Measurements from ENCODE around the gene ATP13A4.
"Not testable (repeated sequence)": the region's sequence is repeated elsewhere in the genome, so short reads cannot be mapped to it uniquely, and the experiment has no call there.

The ATP13A4 gene

DNA sequence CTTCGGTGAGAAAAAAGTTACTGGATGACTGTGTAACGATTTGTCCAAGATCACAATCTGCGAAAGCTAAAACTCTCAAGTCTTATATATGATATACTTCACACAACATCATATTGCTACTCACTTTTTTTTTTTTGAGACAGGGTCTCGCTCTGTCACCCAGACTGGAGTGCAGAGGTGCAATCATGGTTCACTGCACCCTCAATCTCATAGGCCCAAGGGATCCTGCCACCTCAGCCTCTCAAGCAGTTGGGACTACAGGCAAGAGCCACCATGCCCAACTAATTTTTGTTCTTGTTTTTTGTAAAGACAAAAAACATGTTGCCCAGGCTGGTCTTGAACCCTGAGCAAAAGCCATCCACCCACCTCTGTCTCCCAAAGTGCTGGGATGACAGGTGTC, 5.4 kb upstream of the ATP13A4 start:
- in situ Hi-C loops (cut with HindIII; ENCODE audit: low sequenced_read_pairs), result loop anchor here (25.0 kb wide), 1 partner anchor 773 kb away; no protein-coding TSS in a partner anchor

DNA sequence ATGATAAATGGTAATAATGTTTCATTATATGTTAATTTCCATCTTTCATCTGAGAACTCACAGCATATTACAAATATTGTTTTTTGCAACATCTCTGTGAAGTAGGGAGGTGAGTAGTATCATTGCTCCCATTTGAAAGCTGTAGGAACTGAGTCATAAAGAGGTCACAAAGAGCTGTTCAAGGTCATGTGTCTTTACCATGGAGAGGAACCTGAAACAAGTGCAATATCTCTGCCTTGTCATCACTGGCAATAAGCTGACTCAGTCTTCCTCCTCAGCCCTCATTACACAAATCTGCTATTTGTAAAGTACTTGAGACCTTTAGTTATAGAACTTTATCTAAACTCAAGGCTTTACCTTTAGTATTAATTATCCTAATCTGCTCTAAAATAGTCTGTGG, 4.4 kb upstream of the ATP13A4 start:
- in situ Hi-C loops (cut with HindIII; ENCODE audit: low sequenced_read_pairs), result loop anchor here (25.0 kb wide), 1 partner anchor 772 kb away; no protein-coding TSS in a partner anchor

- in situ Hi-C loops (cut with HindIII; ENCODE audit: low sequenced_read_pairs), result loop anchor here (25.0 kb wide), 1 partner anchor 770 kb away; no protein-coding TSS in a partner anchor
Observed at GRCh38 chr3:193556841-193557240, 2.1 kb upstream of the ATP13A4 start.

- in situ Hi-C loops (cut with HindIII; ENCODE audit: low sequenced_read_pairs), result loop anchor here (25.0 kb wide), 1 partner anchor 766 kb away; no protein-coding TSS in a partner anchor
Observed at GRCh38 chr3:193553586-193553985, 1.1 kb downstream of the ATP13A4 start.

DNA sequence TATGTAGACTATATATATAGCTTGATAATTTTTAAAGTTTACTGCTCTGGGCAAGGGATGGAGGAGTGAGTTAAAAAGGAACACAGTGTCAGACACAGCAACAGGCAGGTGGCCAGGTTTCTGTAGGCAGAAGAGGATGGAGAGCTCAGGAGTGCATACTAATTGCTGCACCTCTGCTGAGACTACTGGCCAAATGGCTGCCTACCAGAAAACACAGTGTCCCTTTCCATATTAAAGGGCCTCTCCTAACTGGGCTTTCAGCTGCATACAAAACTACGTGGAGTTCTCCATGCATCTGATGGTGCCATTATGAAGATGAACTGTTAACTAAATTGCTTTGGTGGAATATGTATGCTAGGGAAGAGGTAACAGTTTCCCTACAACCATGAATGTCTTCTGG, 1.8 kb downstream of the ATP13A4 start:
- in situ Hi-C loops (cut with HindIII; ENCODE audit: low sequenced_read_pairs), result loop anchor here (25.0 kb wide), 1 partner anchor 766 kb away; no protein-coding TSS in a partner anchor

DNA sequence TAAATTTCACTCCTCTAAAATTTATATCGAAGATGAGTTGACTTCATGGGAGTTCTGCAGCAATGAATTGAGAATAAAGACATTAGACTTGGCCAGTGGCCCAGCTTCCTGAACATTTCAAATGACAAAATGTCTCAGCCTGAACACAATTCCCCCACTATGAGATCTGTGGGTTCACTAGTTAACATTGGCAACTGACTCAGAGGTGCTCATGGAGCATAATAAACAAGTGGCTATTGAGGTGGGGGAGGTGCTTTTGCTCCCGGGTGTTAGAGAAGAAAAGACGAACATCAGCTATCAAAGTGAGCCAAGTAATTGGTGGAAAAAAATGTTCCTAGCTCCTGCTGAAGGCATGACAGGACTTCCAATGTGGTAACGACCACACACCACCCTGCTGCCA, 6.3 kb downstream of the ATP13A4 start:
- in situ Hi-C loops (cut with HindIII; ENCODE audit: low sequenced_read_pairs), result no loop called here

DNA sequence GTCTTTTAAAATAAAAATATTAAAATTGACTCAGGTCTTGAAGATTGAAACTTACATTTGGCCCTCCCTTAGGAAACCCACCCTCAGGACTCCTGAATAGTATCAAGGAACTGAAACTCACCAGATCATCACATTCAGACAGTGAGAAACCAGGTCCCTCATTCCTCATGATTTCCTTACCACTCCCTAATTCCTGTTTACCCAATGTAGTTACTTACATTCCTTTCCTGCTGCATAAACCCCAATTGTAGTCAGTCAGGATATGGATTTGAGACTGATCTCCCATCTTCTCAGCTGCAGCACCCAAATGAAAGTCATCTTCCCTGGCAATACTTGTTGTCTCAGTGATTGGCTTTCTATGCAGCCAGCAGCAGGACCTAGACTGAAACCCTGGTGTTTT, 8.6 kb downstream of the ATP13A4 start:
- in situ Hi-C loops (cut with HindIII; ENCODE audit: low sequenced_read_pairs), result no loop called here

GRCh38 chr3:193545304-193545703, 9.4 kb downstream of the ATP13A4 start:
- in situ Hi-C loops (cut with HindIII; ENCODE audit: low sequenced_read_pairs), result no loop called here

GRCh38 chr3:193544289-193544688, 10.4 kb downstream of the ATP13A4 start:
- in situ Hi-C loops (cut with HindIII; ENCODE audit: low sequenced_read_pairs), result no loop called here

GRCh38 chr3:193530231-193531165, 24.2 kb downstream of the ATP13A4 start:
- in situ Hi-C loops (cut with HindIII; ENCODE audit: low sequenced_read_pairs), result no loop called here

DNA sequence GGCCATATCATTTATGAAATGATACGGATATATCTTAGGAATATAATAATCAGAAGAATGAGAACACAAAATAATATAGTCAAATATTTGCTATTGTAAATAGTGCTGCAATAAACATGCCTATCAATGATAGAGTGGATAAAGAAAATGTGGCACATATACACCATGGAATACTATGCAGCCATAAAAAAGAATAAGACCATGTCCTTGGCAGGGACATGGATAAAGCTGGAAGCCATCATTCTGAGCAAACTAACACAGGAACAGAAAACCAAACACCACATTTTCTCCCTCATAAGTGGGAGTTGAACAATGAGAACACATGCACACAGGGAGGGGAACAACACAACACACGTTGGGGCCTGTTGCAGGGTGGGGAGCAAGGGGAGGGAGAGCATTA, 28.6 kb downstream of the ATP13A4 start:
- in situ Hi-C loops (cut with HindIII; ENCODE audit: low sequenced_read_pairs), result not testable (repeated sequence)

DNA sequence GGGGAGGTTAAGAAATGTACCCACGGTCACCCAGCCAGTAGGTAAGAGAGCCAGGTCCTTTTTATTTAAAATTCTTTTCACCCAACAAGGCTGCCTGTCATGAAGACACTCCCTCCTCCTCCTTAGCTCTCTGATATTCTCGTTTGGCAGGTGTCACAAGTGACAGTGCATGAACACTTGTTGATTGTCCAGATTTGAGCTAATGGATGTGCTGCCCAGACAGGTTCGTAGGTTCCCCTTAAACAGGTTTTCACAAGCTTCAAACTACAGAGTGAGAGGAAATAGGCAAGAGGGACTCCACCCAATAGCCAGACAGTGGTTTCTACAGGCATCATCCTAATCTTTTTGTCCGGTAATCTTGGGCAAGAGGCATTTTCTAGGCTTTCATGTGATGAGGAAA, 32.2 kb downstream of the ATP13A4 start:
- in situ Hi-C loops (cut with HindIII; ENCODE audit: low sequenced_read_pairs), result no loop called here

GRCh38 chr3:193520738-193521137, 34.0 kb downstream of the ATP13A4 start:
- in situ Hi-C loops (cut with HindIII; ENCODE audit: low sequenced_read_pairs), result no loop called here

GRCh38 chr3:193515966-193516365, 38.7 kb downstream of the ATP13A4 start:
- in situ Hi-C loops (cut with HindIII; ENCODE audit: low sequenced_read_pairs), result no loop called here

- in situ Hi-C loops (cut with HindIII; ENCODE audit: low sequenced_read_pairs), result loop anchor here (5.0 kb wide), 1 partner anchor 48 kb away; no protein-coding TSS in a partner anchor
Observed at GRCh38 chr3:193510154-193510553, 44.5 kb downstream of the ATP13A4 start.

GRCh38 chr3:193509103-193509965, 45.4 kb downstream of the ATP13A4 start:
- in situ Hi-C loops (cut with HindIII; ENCODE audit: low sequenced_read_pairs), result no loop called here

DNA sequence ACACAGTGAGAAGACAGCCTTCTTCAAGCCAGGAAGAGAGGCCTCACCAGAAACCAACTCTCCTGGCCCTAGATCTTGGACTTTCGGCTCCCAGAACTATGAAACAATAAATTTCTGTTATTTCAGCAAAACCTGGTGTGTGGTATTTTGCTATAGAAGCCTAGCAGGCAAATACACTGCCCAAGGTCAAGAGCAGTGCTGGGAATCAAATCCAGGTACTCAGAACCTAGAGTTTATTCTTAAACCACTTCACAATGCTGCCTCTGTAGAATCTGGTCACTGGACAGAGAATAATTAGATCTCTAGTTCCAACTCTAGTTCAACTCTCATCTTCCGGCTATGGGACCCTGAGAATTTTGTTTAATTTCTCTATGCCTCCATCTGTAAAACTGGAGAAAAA, 46.6 kb downstream of the ATP13A4 start:
- in situ Hi-C loops (cut with HindIII; ENCODE audit: low sequenced_read_pairs), result no loop called here

DNA sequence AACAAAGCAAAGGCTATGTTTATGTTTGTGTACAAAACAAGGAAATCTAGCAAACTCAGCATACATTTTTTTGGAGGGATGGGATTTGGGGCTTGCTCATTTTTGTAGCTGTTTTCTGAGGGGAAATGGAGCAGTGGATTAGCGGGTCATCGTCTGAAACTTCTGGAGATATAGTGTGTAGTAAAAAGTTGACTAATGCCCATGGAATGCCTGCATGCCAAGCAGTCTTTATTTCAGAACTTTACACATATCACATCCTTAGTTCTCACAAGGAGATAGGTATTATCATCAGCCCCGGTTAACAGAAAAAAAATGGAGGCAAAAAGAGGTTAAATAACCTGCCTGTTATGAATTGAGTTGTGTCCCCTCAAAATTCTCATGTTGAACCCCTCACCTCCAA, 47.1 kb downstream of the ATP13A4 start:
- in situ Hi-C loops (cut with HindIII; ENCODE audit: low sequenced_read_pairs), result no loop called here

DNA sequence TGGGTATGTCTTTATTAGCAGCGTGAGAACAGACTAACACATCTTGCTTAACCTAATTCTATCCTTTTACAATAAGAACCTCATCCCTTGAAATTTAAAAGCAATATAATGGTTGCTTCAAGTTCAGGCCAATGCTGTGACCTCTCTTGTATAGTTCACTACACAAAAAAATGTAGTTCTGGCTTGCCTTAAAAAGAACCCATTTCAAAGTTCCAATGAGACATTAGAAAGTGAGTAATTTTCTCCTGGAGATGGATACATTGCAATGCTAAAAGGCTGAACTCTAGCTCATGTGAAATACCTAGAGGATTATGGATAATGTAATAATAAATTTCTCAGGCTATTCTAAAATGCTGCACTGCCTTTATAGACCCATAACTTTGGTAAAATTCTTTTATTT, 47.8 kb downstream of the ATP13A4 start:
- in situ Hi-C loops (cut with HindIII; ENCODE audit: low sequenced_read_pairs), result no loop called here

DNA sequence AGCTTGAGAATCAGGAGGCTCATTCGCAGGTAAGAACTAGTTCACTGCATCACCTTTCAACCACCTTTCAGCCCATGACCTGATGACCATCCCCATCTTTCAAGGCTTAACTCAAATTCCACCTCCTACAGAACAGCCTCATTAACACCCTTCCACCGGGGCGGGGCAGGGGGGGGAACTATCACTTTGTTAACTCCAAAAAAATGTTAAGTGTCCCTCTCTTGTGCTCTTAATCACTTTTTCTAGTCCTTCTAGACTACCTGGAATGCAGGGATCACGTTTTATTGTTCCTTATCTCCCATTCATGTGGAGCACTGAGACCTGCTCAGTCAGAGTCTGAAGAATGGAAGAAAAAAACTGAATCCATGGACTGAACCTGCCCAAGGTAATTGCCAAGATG, 51.8 kb downstream of the ATP13A4 start:
- in situ Hi-C loops (cut with HindIII; ENCODE audit: low sequenced_read_pairs), result no loop called here

DNA sequence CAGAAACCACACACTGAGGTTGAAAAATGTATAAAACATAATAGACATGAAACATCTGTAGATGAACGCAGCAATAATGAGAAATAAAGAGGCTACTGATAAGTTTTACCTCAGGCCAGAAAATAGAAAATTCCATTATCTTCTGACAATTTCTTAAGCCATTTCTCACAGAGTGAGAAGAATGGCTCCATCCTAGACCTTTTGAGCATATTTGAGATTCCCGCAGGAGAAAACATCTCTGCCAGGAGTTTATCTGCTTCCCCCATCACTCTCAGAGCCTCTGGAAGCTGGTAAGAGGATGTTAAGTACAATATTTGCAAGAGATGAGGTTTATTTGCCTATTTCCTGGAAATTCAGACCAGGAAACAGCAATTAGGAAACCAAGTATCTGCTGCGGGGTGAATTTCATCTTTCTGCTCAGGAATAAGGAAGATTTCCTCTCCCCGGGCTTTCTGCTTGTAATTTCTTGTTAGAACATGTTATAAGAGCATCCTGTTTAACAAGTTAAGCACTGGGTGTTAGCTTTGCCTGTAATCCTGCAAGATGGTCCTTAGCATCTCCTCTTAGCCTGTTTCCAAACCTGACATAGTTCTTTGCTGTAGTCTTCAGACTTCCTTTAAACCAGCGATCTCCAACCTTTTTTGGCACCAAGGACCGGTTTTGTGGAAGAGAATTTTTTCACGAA, 54.8 kb downstream of the ATP13A4 start:
- in situ Hi-C loops (cut with HindIII; ENCODE audit: low sequenced_read_pairs), result no loop called here

Measured in endothelial cell of hepatic sinusoid (primary cell).